HG03097 (cell line): ENCODE measurements around the gene KLK5.
"Not testable (repeated sequence)": the region's sequence is repeated elsewhere in the genome, so short reads cannot be mapped to it uniquely, and the experiment has no call there.

Experiments used
- ATAC-seq: cut with Tn5 transposase; IDR thresholded peaks from one replicate; pipeline ENCODE4 v1.9.1; 2021; ENCODE audit not compliant: unreplicated experiment, low FRiP score

KLK5 gene

GRCh38 chr19:50896089-50896590 is 56.7 kb downstream of the KLK5 start:
- not testable (repeated sequence) for ATAC-seq

- no peak for ATAC-seq
Observed at GRCh38 chr19:50894478-50895356, 58.1 kb downstream of the KLK5 start.
